ENCODE measurements around the gene CEP170.

The CEP170 gene

GRCh38 chr1:243254927-243255790 lies at the start of gene CEP170:
CEP170 (minus strand) TSS chr1:243255281; CDS start chr1:243225280, 30,001 bp downstream.
- peak; percentile 98 for DNase-seq (ENCODE audit: low read depth, low spot score)

- no peak for DNase-seq (ENCODE audit: low read depth, low spot score)
Measured at GRCh38 chr1:243301059-243301458, 46.0 kb upstream of the CEP170 start.

- DNase-seq (ENCODE audit: low read depth, low spot score) = no peak
Measured at GRCh38 chr1:243299069-243299468, 44.0 kb upstream of the CEP170 start.

GRCh38 chr1:243294723-243295121 lies 39.6 kb upstream of the CEP170 start:
- DNase-seq (ENCODE audit: low read depth, low spot score) = no peak

GRCh38 chr1:243293941-243294722 lies 39.1 kb upstream of the CEP170 start:
- no peak for DNase-seq (ENCODE audit: low read depth, low spot score)

- DNase-seq (ENCODE audit: low read depth, low spot score) = no peak
Measured at GRCh38 chr1:243292117-243292516, 37.0 kb upstream of the CEP170 start.

- no peak for DNase-seq (ENCODE audit: low read depth, low spot score)
Measured at GRCh38 chr1:243291292-243291691, 36.2 kb upstream of the CEP170 start.

GRCh38 chr1:243288062-243288461 lies 33.0 kb upstream of the CEP170 start:
- no peak for DNase-seq (ENCODE audit: low read depth, low spot score)

- DNase-seq (ENCODE audit: low read depth, low spot score) = no peak
Measured at GRCh38 chr1:243287652-243288051, 32.6 kb upstream of the CEP170 start.

GRCh38 chr1:243287123-243287460 lies 32.0 kb upstream of the CEP170 start:
- no peak for DNase-seq (ENCODE audit: low read depth, low spot score)

GRCh38 chr1:243286409-243287122 lies 31.5 kb upstream of the CEP170 start:
- no peak for DNase-seq (ENCODE audit: low read depth, low spot score)

- DNase-seq (ENCODE audit: low read depth, low spot score) = no peak
Measured at GRCh38 chr1:243281672-243282071, 26.6 kb upstream of the CEP170 start.

- DNase-seq (ENCODE audit: low read depth, low spot score) = no peak
Measured at GRCh38 chr1:243280571-243281129, 25.6 kb upstream of the CEP170 start.

GRCh38 chr1:243275316-243275715 lies 20.2 kb upstream of the CEP170 start:
- DNase-seq (ENCODE audit: low read depth, low spot score) = no peak

GRCh38 chr1:243273945-243274344 lies 18.9 kb upstream of the CEP170 start:
- no peak for DNase-seq (ENCODE audit: low read depth, low spot score)

GRCh38 chr1:243273506-243273905 lies 18.4 kb upstream of the CEP170 start:
- DNase-seq (ENCODE audit: low read depth, low spot score) = no peak

- no peak for DNase-seq (ENCODE audit: low read depth, low spot score)
Measured at GRCh38 chr1:243272401-243272800, 17.3 kb upstream of the CEP170 start.

GRCh38 chr1:243271996-243272395 lies 16.9 kb upstream of the CEP170 start:
- no peak for DNase-seq (ENCODE audit: low read depth, low spot score)

GRCh38 chr1:243270097-243270864 lies 15.2 kb upstream of the CEP170 start:
- no peak for DNase-seq (ENCODE audit: low read depth, low spot score)

- no peak for DNase-seq (ENCODE audit: low read depth, low spot score)
Measured at GRCh38 chr1:243269461-243269801, 14.3 kb upstream of the CEP170 start.

GRCh38 chr1:243268751-243269460 lies 13.8 kb upstream of the CEP170 start:
- no peak for DNase-seq (ENCODE audit: low read depth, low spot score)

All from smooth muscle cell of the brain vasculature (primary cell).